ENCODE data around the gene MAN2B1.
"Not testable (repeated sequence)": the region's sequence is repeated elsewhere in the genome, so short reads cannot be mapped to it uniquely, and the experiment has no call there.

Gene MAN2B1

DNA sequence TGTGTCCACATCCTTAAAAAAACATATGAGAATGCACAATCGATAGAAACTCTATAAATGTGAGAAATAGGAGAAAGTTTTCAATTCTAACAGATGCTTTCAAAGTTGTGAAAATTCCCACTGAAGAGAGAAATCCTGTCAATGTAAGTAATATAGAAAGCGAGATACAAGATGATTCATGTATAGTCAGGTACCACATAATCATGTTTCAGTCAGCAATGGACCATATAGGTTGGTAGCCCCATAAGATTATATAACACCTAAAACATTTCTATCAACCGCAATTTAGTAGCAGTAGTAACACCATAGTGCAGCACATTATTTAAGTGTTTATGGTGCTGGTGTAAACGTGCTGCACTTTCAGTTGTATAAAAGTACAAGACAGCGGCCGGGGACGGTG, 37.3 kb downstream of the MAN2B1 start:
- no peaks in the 10 kb centered on the region for H3K27me3 ChIP-seq (replicated peaks)
- in situ Hi-C loops (cut with HindIII; ENCODE audit: low pct_ligation_motif_present, low sequenced_read_pairs): no loop called here
- peaks cover 62% of the 10 kb centered on the region for H3K36me3 ChIP-seq (replicated peaks)
- no peak for DNase-seq
- TF ChIP-seq, protein P1, sequence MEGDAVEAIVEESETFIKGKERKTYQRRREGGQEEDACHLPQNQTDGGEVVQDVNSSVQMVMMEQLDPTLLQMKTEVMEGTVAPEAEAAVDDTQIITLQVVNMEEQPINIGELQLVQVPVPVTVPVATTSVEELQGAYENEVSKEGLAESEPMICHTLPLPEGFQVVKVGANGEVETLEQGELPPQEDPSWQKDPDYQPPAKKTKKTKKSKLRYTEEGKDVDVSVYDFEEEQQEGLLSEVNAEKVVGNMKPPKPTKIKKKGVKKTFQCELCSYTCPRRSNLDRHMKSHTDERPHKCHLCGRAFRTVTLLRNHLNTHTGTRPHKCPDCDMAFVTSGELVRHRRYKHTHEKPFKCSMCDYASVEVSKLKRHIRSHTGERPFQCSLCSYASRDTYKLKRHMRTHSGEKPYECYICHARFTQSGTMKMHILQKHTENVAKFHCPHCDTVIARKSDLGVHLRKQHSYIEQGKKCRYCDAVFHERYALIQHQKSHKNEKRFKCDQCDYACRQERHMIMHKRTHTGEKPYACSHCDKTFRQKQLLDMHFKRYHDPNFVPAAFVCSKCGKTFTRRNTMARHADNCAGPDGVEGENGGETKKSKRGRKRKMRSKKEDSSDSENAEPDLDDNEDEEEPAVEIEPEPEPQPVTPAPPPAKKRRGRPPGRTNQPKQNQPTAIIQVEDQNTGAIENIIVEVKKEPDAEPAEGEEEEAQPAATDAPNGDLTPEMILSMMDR (IDR thresholded peaks at IDR 0.05; ENCODE audit: low read depth, low read length, missing control alignments): no peak
- no peak overlapping the region for H3K4me3 ChIP-seq (ENCODE audit: low read depth, low read length)
- no peak overlapping the region for H3K27ac ChIP-seq

DNA sequence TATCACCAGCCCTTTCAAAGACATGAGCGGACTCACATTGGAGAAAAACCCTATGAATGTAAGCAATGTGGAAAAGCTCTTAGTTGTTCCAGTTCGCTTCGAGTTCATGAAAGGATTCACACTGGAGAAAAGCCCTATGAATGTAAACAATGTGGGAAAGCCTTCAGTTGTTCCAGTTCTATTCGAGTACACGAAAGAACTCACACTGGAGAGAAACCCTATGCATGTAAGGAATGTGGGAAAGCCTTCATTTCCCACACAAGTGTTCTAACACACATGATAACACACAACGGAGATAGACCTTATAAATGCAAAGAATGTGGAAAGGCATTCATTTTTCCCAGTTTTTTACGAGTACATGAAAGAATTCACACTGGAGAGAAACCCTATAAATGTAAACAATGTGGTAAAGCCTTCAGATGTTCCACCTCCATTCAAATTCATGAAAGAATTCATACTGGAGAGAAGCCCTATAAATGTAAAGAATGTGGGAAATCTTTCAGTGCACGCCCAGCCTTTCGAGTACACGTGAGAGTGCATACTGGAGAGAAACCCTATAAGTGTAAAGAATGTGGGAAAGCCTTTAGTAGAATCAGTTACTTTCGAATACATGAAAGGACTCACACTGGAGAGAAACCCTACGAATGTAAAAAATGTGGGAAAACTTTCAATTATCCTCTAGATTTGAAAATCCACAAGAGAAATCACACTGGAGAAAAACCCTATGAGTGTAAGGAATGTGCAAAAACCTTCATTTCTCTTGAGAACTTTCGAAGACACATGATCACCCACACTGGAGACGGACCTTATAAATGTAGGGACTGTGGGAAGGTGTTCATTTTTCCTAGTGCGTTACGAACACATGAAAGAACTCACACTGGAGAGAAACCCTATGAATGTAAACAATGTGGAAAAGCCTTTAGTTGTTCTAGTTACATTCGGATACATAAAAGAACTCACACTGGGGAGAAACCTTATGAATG, 38.2 kb downstream of the MAN2B1 start:
- Histone ChIP-seq H3K27ac (no peak overlapping the region), H3K4me3 (ENCODE audit: low read depth, low read length) (no peak overlapping the region), H3K36me3 (replicated peaks) (peaks cover 69% of the 10 kb centered on the region), H3K27me3 (replicated peaks) (no peaks in the 10 kb centered on the region)
- DNase-seq: peak; percentile 7
- in situ Hi-C loops (cut with HindIII; ENCODE audit: low pct_ligation_motif_present, low sequenced_read_pairs): no loop called here
- TF ChIP-seq, protein P1 (IDR thresholded peaks at IDR 0.05; ENCODE audit: low read depth, low read length, missing control alignments): no peak

DNA sequence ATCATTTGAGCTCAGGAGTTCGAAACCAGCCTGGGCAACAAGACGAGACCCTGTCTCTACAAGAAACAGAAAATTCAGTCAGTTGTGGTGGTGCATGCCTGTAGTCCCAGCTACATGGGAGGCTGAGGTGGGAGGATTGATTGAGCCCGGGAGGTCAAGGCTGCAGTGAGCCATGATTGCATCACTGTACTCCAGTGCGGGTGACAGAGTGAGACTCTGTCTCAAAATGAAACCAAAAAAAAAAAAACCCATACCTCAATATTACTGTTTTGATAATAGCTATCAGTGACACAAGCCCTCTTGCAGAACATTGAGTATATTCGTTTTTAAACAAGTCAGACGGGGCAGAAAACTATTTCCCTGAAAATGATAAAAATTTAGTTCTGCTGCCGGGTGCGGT, 39.6 kb downstream of the MAN2B1 start:
- H3K36me3 ChIP-seq (replicated peaks): peaks cover 69% of the 10 kb centered on the region
- in situ Hi-C loops (cut with HindIII; ENCODE audit: low pct_ligation_motif_present, low sequenced_read_pairs): no loop called here
- TF ChIP-seq, protein P1 (IDR thresholded peaks at IDR 0.05; ENCODE audit: low read depth, low read length, missing control alignments): no peak

DNA sequence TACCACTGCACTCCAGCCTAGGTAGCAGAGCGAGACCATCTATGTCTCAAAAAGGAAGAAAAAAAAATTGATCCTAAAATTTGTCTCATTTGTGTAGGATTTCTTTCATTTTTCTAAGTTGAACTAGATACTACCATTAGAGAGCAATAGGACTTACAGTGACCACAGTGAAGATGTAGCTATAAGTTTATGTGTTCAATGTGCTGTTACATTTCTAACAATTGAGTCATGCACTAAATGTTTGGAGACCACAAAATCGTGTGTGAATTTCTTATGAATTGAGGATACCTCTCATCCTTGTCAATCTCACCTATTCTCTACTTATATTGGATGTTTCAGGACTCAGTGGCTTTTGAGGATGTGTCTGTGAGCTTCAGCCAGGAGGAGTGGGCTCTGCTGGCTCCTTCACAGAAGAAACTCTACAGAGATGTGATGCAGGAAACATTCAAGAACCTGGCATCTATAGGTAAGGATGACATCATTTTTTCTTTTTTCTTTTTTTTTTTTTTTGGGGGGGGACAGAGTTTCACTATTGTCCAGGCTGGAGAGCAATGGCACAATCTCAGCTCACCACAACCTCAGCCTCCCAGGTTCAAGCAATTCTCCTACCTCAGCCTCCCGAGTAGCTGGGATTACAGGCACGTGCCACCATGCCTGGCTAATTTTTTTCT, 43.0 kb downstream of the MAN2B1 start:
- in situ Hi-C loops (cut with HindIII; ENCODE audit: low pct_ligation_motif_present, low sequenced_read_pairs): no loop called here
- Histone ChIP-seq H3K36me3 (replicated peaks) (peaks cover 51% of the 10 kb centered on the region), H3K27me3 (replicated peaks) (no peaks in the 10 kb centered on the region), H3K4me3 (ENCODE audit: low read depth, low read length) (no peak overlapping the region), H3K27ac (no peak overlapping the region)
- TF ChIP-seq, protein P1 (IDR thresholded peaks at IDR 0.05; ENCODE audit: low read depth, low read length, missing control alignments): no peak
- DNase-seq: no peak

More for the DNA sequence above, 39.6 kb downstream of the MAN2B1 start:
- H3K4me3 ChIP-seq (ENCODE audit: low read depth, low read length): no peak overlapping the region
- DNase-seq: no peak
- H3K27ac ChIP-seq: no peak overlapping the region
- no peaks in the 10 kb centered on the region for H3K27me3 ChIP-seq (replicated peaks)

DNA sequence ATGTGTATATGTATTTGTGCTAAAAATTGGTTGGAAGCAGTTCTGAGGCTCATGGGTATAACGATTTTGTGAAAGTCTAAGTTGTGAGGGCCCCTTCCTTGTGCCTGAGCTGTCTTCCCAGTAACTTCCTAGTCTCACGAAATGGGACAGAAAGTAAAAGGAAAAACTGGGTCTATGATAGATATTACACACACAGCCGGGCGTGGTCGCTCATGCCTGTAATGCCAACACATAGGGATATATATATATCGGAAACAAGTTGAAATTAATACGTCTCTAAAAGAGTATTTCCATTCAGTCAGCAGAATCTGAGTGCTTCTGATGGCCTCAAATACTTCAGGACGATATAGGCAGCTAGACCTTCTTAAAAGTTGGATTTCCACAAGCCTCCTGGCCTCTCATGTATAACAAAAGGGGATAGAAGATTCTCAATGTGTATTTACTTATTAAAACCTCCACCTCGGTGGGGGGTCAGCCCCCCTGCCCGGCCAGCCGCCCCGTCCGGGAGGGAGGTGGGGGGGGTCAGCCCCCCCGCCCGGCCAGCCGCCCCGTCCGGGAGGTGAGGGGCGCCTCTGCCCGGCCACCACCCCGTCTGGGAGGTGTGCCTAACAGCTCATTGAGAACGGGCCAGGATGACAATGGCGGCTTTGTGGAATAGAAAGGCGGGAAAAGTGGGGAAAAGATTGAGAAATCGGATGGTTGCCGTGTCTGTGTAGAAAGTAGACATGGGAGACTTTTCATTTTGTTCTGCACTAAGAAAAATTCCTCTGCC, 45.1 kb downstream of the MAN2B1 start:
- in situ Hi-C loops (cut with HindIII; ENCODE audit: low pct_ligation_motif_present, low sequenced_read_pairs); H3K27ac ChIP-seq; DNase-seq; H3K4me3 ChIP-seq (ENCODE audit: low read depth, low read length); H3K27me3 ChIP-seq (replicated peaks): not testable (repeated sequence)
- H3K36me3 ChIP-seq (replicated peaks): peaks cover 37% of the 10 kb centered on the region

DNA sequence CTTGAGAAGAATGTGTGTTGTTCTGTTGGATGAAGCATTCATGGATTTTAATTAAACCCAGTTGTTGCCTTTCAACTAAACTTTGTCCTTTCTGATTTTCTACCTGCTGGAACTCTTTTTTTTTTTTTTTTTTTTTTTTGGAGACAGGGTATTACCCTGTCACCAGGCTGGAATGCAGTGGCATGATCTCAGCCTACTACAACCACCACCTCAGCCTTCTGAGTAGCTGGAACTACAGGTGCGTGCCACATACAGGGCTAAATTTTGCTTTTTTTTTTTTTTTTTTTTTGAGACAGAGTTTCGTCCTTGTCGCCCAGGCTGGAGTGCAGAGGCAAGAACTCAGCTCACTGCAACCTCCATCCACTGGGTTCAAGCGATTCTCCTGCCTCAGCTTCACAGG, 48.9 kb downstream of the MAN2B1 start:
- H3K4me3 ChIP-seq (ENCODE audit: low read depth, low read length): no peak overlapping the region
- in situ Hi-C loops (cut with HindIII; ENCODE audit: low pct_ligation_motif_present, low sequenced_read_pairs): no loop called here
- no peaks in the 10 kb centered on the region for H3K27me3 ChIP-seq (replicated peaks)
- TF ChIP-seq, protein P1 (IDR thresholded peaks at IDR 0.05; ENCODE audit: low read depth, low read length, missing control alignments): no peak
- H3K36me3 ChIP-seq (replicated peaks): peaks cover 30% of the 10 kb centered on the region
- DNase-seq: no peak
- no peak overlapping the region for H3K27ac ChIP-seq
